Kidney epithelial cell (primary cell): ENCODE measurements around the gene CLEC18A. TPM values are rescaled to one million over a fixed set of nuclear protein-coding genes. Genes with fewer than 3 reads are reported as not detected.
"Not testable (repeated sequence)": the region's sequence is repeated elsewhere in the genome, so short reads cannot be mapped to it uniquely, and the experiment has no call there.

Experiments used
- DNase-seq: peaks from one replicate; pipeline ENCODE4 v3.0.0-alpha.2; 2010; ENCODE audit warnings: low read depth
- H3K27me3 ChIP-seq: 2 replicates; pipeline ENCODE4 v1.6.0; 2011; ENCODE audit warnings: low read length; ENCODE audit not compliant: control insufficient read depth, insufficient read depth
- H3K36me3 ChIP-seq: 2 replicates; pipeline ENCODE4 v1.5.1; 2011; ENCODE audit warnings: low read length; ENCODE audit not compliant: control insufficient read depth, insufficient read depth
- H3K4me3 ChIP-seq: 2 replicates; pipeline ENCODE4 v1.5.1; 2011; ENCODE audit warnings: low read depth, mild to moderate bottlenecking, control low read depth, low read length
- total RNA-seq: library from RNA; depleted of rRNA; stranded (reverse); fragments of >200 nt; gene quantifications from 2 replicates; pipeline ENCODE4 v1.2.3, GENCODE V29; 2015
- TF ChIP-seq, protein P1 (sequence below): IDR thresholded peaks from 2 replicates; pipeline ENCODE4 v1.5.1; 2011; ENCODE audit warnings: mild to moderate bottlenecking, moderate library complexity, low read length, control low read depth, inconsistent platforms; ENCODE audit not compliant: insufficient read depth, poor library complexity, severe bottlenecking

CLEC18A gene
- total RNA-seq, 1 donor from 2014 or later: 18.9 TPM

GRCh38 chr16:69940676-69941075, 10.5 kb upstream of the CLEC18A start:
- H3K4me3 ChIP-seq: no peak overlapping the region
- H3K27me3 ChIP-seq: no peaks in the 10 kb centered on the region
- no peak for DNase-seq
- TF ChIP-seq, protein P1, sequence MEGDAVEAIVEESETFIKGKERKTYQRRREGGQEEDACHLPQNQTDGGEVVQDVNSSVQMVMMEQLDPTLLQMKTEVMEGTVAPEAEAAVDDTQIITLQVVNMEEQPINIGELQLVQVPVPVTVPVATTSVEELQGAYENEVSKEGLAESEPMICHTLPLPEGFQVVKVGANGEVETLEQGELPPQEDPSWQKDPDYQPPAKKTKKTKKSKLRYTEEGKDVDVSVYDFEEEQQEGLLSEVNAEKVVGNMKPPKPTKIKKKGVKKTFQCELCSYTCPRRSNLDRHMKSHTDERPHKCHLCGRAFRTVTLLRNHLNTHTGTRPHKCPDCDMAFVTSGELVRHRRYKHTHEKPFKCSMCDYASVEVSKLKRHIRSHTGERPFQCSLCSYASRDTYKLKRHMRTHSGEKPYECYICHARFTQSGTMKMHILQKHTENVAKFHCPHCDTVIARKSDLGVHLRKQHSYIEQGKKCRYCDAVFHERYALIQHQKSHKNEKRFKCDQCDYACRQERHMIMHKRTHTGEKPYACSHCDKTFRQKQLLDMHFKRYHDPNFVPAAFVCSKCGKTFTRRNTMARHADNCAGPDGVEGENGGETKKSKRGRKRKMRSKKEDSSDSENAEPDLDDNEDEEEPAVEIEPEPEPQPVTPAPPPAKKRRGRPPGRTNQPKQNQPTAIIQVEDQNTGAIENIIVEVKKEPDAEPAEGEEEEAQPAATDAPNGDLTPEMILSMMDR: no peak
- no peaks in the 10 kb centered on the region for H3K36me3 ChIP-seq

DNA sequence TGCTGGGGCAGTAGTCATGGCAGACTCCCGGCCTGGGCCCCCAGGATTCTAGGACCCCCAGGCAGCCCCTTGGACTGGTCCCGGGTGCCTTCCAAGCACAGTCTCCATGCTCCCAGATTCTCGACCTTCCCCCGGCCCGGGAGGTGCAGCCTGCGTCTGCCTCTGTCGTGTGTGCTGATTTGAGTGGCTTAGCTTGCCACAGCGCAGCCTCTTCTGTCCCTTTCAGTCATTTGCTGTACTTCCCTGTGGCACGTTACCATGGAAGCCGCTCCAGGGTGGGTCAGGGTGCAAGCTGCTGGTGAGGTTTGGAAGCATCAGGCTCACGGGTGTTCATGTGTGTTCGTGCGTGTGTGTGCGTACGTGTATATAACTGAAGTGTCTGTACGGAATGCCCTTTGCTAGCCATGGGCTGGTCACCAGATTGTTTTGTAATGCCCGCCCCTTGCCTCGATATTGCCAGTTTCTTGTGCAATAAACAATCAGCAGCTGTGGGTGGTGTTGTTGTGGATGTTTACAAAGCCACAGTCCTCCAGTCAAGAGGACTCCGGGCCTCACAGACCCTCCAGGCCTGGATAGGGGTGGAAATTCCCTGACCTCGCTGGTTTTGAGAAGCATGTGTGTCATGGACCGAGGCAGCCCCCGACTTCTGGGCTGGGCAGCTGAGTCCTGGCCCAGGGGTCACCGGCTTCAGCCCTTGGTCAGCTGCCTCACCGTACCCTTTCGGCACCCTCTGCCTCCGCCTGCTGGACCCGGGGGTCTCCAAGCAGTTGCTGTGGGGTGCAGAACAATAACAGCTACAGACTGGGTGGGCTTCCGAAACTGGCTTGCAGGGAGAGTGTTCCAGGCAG, 9.7 kb upstream of the CLEC18A start:
- H3K36me3 ChIP-seq: no peaks in the 10 kb centered on the region
- no peaks in the 10 kb centered on the region for H3K27me3 ChIP-seq
- H3K4me3 ChIP-seq: no peak overlapping the region
- DNase-seq: no peak
- TF ChIP-seq, protein P1: no peak

DNA sequence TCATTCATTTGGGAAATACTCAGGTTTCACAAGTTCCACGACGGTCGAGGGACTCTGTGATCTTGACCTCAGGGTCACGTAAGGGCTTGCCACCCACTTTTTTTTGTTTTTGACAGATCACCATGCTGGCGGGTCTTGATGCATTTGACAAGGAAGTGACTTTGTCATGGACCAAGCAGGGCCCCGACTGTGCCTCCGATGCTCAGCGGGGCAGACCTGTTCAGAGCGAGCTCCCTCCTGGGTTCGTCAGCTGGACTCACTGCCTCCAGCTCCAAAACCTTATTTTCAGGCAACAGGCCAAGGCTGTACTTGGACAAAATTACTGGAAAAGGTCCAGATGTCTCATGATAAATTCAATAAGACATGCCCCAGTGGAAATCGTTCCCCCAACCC, 9.0 kb upstream of the CLEC18A start:
- Histone ChIP-seq H3K4me3 (no peak overlapping the region), H3K27me3 (no peaks in the 10 kb centered on the region), H3K36me3 (no peaks in the 10 kb centered on the region)
- no peak for DNase-seq
- TF ChIP-seq, protein P1: no peak

GRCh38 chr16:69942627-69943170, 8.4 kb upstream of the CLEC18A start:
- Histone ChIP-seq H3K4me3 (no peak overlapping the region), H3K36me3 (no peaks in the 10 kb centered on the region), H3K27me3 (no peaks in the 10 kb centered on the region)
- TF ChIP-seq, protein P1: no peak
- DNase-seq: no peak

GRCh38 chr16:69943241-69944036, 7.7 kb upstream of the CLEC18A start:
- not testable (repeated sequence) for H3K36me3 ChIP-seq, DNase-seq, H3K27me3 ChIP-seq, H3K4me3 ChIP-seq

DNA sequence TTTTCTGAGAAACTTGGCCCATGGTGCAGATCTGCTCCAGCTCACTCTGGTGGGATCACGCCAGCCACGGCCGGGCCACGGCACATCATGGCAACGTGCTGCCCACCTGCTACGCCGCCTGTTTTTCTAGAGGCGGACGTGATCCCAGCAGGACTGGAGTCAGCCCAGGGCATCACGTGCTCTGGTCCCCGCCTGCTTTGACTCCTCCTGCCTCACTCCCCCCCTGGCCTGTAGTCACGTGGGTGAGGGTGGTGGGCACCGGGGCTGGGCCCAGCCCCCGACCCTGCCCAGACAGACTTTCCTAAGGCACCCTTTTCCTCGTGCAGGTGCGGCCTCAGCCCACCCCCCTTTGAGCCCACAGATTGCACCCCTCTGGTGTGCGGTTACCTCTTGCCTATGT, 723 bp upstream of the CLEC18A start:
- H3K27me3 ChIP-seq, H3K36me3 ChIP-seq, DNase-seq, H3K4me3 ChIP-seq: not testable (repeated sequence)

DNA sequence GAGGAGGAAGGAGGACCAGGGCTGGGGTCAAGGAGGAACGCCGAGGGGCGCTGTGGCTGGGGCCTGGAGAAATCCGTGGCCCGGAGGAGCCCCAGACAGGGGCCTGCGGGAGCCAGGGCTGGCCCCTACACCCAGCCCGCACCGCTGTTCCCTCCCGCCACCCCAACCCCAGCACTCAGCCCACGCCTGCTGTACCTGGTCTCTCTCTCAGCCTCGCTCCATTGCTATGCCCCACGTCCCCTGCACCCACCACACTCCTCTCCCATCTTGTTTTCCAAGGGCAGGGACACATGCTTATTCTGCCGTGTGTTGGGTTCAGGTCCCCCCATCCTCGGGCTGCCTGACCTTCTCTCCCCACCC, 518 bp downstream of the CLEC18A start:
- not testable (repeated sequence) for DNase-seq, H3K27me3 ChIP-seq, H3K36me3 ChIP-seq, H3K4me3 ChIP-seq

DNA sequence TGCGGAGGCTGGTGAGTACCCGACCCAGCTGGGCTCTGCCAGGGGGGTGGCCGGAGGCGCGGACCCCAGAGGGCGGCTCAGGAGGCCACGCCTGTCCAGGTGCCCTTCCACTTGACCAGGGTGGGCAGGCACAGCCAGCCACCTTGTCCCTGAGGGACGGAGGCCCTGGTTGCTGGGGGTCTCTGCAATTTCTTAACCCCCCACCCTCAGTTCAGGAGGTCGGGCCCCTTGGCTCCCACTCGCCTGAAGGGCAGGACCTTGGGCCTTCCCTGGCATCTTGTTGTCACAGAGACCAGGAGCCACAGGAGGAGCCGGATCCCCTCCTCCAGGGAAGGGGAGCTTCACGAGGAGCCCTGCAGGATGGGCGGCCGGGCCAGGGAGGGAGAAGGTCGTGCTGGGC, 982 bp downstream of the CLEC18A start:
- not testable (repeated sequence) for H3K36me3 ChIP-seq, DNase-seq, H3K4me3 ChIP-seq, H3K27me3 ChIP-seq

DNA sequence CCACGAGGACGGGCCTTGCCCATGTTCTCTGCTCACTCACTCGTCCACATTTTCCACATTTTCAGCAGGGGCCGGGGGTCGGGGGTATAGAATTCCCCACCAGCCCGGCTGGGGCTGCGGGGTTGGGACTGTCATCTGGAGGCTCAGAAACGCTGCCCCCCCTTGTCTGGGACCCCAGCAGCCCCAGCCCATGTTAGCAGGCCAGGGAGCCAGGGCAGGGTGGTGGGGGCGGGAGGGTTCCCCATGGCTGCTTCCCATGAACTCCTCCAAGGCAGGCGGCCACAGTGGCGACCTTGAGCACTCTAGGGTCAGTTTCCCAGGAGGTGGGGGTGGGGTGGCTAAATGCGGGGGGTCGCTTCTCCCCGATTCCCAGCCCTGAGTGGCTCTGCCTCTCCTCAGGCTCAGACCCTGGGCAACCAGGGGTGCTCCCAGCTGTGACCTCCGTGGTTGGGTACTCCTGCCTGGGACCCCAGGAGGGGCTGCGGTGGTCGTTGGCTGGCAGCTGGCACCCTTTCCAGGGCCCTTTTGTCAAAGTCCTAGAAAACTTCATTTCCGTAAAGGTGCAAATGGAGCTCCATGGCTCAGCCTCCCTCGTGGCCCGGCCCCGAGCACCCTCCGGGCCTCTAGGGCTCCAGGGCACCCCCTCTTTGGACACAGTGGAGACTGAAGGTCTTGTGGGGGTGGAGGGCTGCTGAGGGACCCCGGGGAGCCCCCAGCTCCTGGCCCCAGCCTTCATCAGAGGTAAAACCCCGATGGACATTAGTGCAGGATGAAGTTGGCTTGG, 1.6 kb downstream of the CLEC18A start:
- H3K27me3 ChIP-seq, H3K4me3 ChIP-seq, H3K36me3 ChIP-seq, DNase-seq: not testable (repeated sequence)
